GM12801 (cell line): ENCODE measurements around the gene HAGH.

ENCODE experiments used
- CTCF ChIP-seq: IDR thresholded peaks from one replicate; pipeline ENCODE4 v1.5.1; 2011; ENCODE audit warnings: control low read depth; ENCODE audit not compliant: insufficient read length; ENCODE audit errors: extremely low read depth

The HAGH gene

GRCh38 chr16:1807626-1808025, 19.0 kb downstream of the HAGH start:
- no peak for TF ChIP-seq CTCF

- TF ChIP-seq CTCF: no peak
These were observed 25.9 kb downstream of the HAGH start for GRCh38 chr16:1800701-1801100.

GRCh38 chr16:1794908-1795666, 31.5 kb downstream of the HAGH start:
- TF ChIP-seq CTCF: no peak

DNA sequence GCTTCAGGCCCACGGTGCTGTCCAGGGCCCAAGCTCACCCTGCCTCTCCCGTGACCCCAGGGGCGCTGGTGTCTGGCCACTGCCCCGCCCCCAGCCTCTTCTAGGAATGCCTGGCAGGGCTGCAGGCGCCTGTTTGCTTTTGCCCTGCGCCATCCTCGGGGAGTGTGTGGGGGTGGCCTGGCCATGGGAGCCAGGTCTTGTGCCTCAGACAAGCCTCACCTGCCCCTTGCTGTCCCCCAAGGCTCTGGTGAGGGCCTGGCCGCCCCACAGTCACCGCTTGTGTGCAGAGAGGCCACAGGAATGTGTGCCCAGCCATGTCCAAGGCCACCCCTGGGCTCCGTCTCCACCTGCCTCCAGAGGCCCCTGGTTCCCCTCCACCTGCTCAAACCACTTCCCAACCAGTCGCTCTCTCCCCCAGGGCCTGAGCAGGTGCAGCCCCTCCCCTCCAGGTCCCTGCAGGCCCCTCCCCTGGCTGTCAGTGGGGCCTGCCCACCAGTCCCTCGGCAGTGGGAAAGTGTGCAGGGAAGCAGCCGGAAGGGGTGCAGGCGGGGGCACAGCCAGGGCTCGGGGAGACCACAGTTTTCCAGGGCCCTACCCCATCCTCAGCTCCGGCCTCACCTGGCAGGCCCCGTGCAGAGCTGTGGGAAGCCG, 32.3 kb downstream of the HAGH start:
- no peak for TF ChIP-seq CTCF

GRCh38 chr16:1793578-1794220, 32.9 kb downstream of the HAGH start, which contains the start of gene IGFALS:
Gene IGFALS (minus strand): TSS chr16:1793705. CDS start chr16:1793652, 53 bp downstream.
- no peak for TF ChIP-seq CTCF

- no peak for TF ChIP-seq CTCF
These were observed 33.6 kb downstream of the HAGH start for GRCh38 chr16:1792836-1793577.
